DOHH2 (cell line): ENCODE data around the gene GJB6.

ENCODE experiments used
- H3F3A ChIP-seq: fragments of 200-600 bp; sonication (generic), shearing (Covaris generic); 2 replicates; pipeline ENCODE4 v1.6.0; 2016; ENCODE audit warnings: antibody characterized with exemption, mild to moderate bottlenecking; ENCODE audit not compliant: control insufficient read depth, insufficient read depth
- H3K27ac ChIP-seq: fragments of 200-600 bp; sonication (generic); 2 replicates; pipeline ENCODE4 v1.5.1; 2014; ENCODE audit warnings: low read depth, mild to moderate bottlenecking, low read length, moderate library complexity
- H3K27me3 ChIP-seq: fragments of 200-600 bp; sonication (generic); 2 replicates; pipeline ENCODE4 v1.6.1; 2014; ENCODE audit warnings: mild to moderate bottlenecking, low read length, mixed read lengths; ENCODE audit not compliant: control insufficient read depth
- H3K36me3 ChIP-seq: fragments of 200-600 bp; sonication (generic); 2 replicates; pipeline ENCODE4 v1.6.1; 2014; ENCODE audit warnings: mild to moderate bottlenecking, low read length, moderate library complexity, mixed read lengths; ENCODE audit not compliant: control insufficient read depth
- H3K4me1 ChIP-seq: fragments of 200-600 bp; sonication (generic); 2 replicates; pipeline ENCODE4 v1.6.1; 2014; ENCODE audit warnings: mild to moderate bottlenecking, low read length, mixed read lengths; ENCODE audit not compliant: control insufficient read depth
- H3K4me2 ChIP-seq: fragments of 200-600 bp; sonication (generic); 2 replicates; pipeline ENCODE4 v1.6.0; 2014; ENCODE audit warnings: mild to moderate bottlenecking, low read length, moderate library complexity
- H3K4me3 ChIP-seq: fragments of 200-600 bp; sonication (generic); 2 replicates; pipeline ENCODE4 v1.5.1; 2014; ENCODE audit warnings: mild to moderate bottlenecking, low read length, mixed read lengths
- H3K79me2 ChIP-seq: fragments of 200-600 bp; sonication (generic); 2 replicates; pipeline ENCODE4 v1.6.1; 2014; ENCODE audit warnings: mild to moderate bottlenecking, low read length, mixed read lengths; ENCODE audit not compliant: control insufficient read depth
- H3K9me2 ChIP-seq: fragments of 200-600 bp; sonication (generic); replicated peaks from 2 replicates; pipeline ENCODE4 v1.6.1; 2014; ENCODE audit warnings: mild to moderate bottlenecking, low read length, mixed read lengths; ENCODE audit not compliant: control insufficient read depth
- H3K9me3 ChIP-seq: fragments of 200-600 bp; sonication (generic); 2 replicates; pipeline ENCODE4 v1.6.1; 2014; ENCODE audit warnings: antibody characterized with exemption, low read length, mixed read lengths; ENCODE audit not compliant: control insufficient read depth, insufficient read depth
- H4K20me1 ChIP-seq: fragments of 200-600 bp; sonication (generic); 2 replicates; pipeline ENCODE4 v1.6.0; 2014; ENCODE audit warnings: low read depth, mild to moderate bottlenecking, antibody characterized with exemption, low read length, moderate library complexity; ENCODE audit not compliant: control insufficient read depth, insufficient read depth
- CTCF ChIP-seq: fragments of 200-600 bp; sonication (generic); IDR thresholded peaks from one replicate; pipeline ENCODE4 v1.5.1; 2014; ENCODE audit warnings: antibody characterized with exemption, mild to moderate bottlenecking, low read depth, low read length; ENCODE audit not compliant: poor library complexity, severe bottlenecking
- EZH2phosphoT487 ChIP-seq: fragments of 200-600 bp; sonication (generic); IDR thresholded peaks from 2 replicates; pipeline ENCODE4 v1.6.1; 2017; ENCODE audit warnings: borderline replicate concordance, mild to moderate bottlenecking, antibody characterized with exemption, low read length, moderate library complexity, mixed read lengths

Gene GJB6

GRCh38 chr13:20232556-20233277, 598 bp upstream of the GJB6 start:
- Histone ChIP-seq H3K9me2 (no peaks in the 10 kb centered on the region), H3K4me2 (no peak overlapping the region), H3K27me3 (no peaks in the 10 kb centered on the region), H3K79me2 (no peaks in the 10 kb centered on the region), H3F3A (no peaks in the 10 kb centered on the region), H3K9me3 (no peaks in the 10 kb centered on the region), H3K4me3 (no peak overlapping the region), H3K36me3 (no peaks in the 10 kb centered on the region), H3K4me1 (no peaks in the 10 kb centered on the region), H4K20me1 (no peaks in the 10 kb centered on the region), H3K27ac (no peak overlapping the region)
- TF ChIP-seq CTCF (no peak), EZH2phosphoT487 (no peak)

GRCh38 chr13:20230913-20231838, 943 bp downstream of the GJB6 start:
- no peaks in the 10 kb centered on the region for H3K9me2 ChIP-seq
- no peaks in the 10 kb centered on the region for H3K27me3 ChIP-seq
- TF ChIP-seq CTCF (no peak), EZH2phosphoT487 (no peak)
- H4K20me1 ChIP-seq: no peaks in the 10 kb centered on the region
- no peaks in the 10 kb centered on the region for H3K36me3 ChIP-seq
- no peak overlapping the region for H3K4me2 ChIP-seq
- H3K79me2 ChIP-seq: no peaks in the 10 kb centered on the region
- H3K27ac ChIP-seq: no peak overlapping the region
- no peaks in the 10 kb centered on the region for H3K4me1 ChIP-seq
- H3K4me3 ChIP-seq: no peak overlapping the region
- no peaks in the 10 kb centered on the region for H3K9me3 ChIP-seq
- no peaks in the 10 kb centered on the region for H3F3A ChIP-seq

GRCh38 chr13:20227730-20228129, 4.4 kb downstream of the GJB6 start:
- no peaks in the 10 kb centered on the region for H4K20me1 ChIP-seq
- no peaks in the 10 kb centered on the region for H3K4me1 ChIP-seq
- H3K79me2 ChIP-seq: no peaks in the 10 kb centered on the region
- no peaks in the 10 kb centered on the region for H3K27me3 ChIP-seq
- no peaks in the 10 kb centered on the region for H3K9me3 ChIP-seq
- no peak overlapping the region for H3K4me2 ChIP-seq
- TF ChIP-seq EZH2phosphoT487: no peak
- no peak for TF ChIP-seq CTCF
- no peaks in the 10 kb centered on the region for H3K36me3 ChIP-seq
- H3K4me3 ChIP-seq: no peak overlapping the region
- H3K9me2 ChIP-seq: no peaks in the 10 kb centered on the region
- no peaks in the 10 kb centered on the region for H3F3A ChIP-seq
- H3K27ac ChIP-seq: no peak overlapping the region
